IPS-15b (cell line): ENCODE results near the gene IAH1.

Source experiments
- H3K27me3 ChIP-seq: one replicate; pipeline ENCODE4 v1.6.1; 2013; ENCODE audit warnings: low read length; ENCODE audit not compliant: control insufficient read depth, insufficient read depth
- H3K36me3 ChIP-seq: one replicate; pipeline ENCODE4 v1.6.1; 2013; ENCODE audit warnings: low read length; ENCODE audit not compliant: control insufficient read depth, insufficient read depth
- H3K4me1 ChIP-seq: one replicate; pipeline ENCODE4 v1.6.1; 2013; ENCODE audit warnings: mild to moderate bottlenecking, low read length; ENCODE audit not compliant: control insufficient read depth, insufficient read depth
- H3K4me3 ChIP-seq: one replicate; pipeline ENCODE4 v1.5.1; 2013; ENCODE audit warnings: low read depth, low read length
- H3K9ac ChIP-seq: one replicate; pipeline ENCODE4 v1.6.1; 2013; ENCODE audit warnings: low read depth, mild to moderate bottlenecking, low read length
- H3K9me3 ChIP-seq: one replicate; pipeline ENCODE4 v1.6.1; 2013; ENCODE audit warnings: mild to moderate bottlenecking, low read length; ENCODE audit not compliant: control insufficient read depth, insufficient read depth

IAH1 gene

DNA sequence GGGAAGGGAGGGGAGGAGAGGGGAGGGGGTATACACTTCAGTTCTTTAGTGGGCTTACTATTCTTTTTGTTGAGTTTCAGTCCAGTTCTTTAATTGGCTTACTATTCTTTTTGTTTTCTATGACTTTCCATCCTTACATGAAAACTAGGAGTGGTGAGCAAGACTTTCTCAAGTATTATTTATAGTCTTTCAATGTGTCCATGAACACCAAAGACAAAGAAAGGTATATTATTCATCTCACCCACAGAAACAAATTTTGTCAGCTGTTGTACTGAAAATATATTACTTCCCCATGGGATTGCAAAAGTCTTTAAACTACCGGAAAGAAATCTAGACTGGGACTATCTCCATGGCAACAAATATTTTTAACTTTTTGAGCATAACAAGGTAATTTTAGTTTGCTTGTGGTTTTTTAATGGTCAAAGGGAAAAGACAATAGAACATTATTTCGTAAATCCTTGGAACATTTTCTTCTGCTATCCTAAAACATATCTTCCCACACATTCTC, 63.7 kb downstream of the IAH1 start:
- H3K9me3 ChIP-seq = no peaks in the 10 kb centered on the region
- no peak overlapping the region for H3K4me3 ChIP-seq
- H3K4me1 ChIP-seq = no peaks in the 10 kb centered on the region
- H3K27me3 ChIP-seq = no peaks in the 10 kb centered on the region
- no peaks in the 10 kb centered on the region for H3K36me3 ChIP-seq
- no peak overlapping the region for H3K9ac ChIP-seq
